Measurements from ENCODE around the gene PRODH. TPM values are rescaled to one million over a fixed set of nuclear protein-coding genes. Genes with fewer than 3 reads are reported as not detected.

PRODH gene
- total and polyA plus RNA-seq, 2 experiments from 2014 or later = 10.0 to 67.4 TPM

DNA sequence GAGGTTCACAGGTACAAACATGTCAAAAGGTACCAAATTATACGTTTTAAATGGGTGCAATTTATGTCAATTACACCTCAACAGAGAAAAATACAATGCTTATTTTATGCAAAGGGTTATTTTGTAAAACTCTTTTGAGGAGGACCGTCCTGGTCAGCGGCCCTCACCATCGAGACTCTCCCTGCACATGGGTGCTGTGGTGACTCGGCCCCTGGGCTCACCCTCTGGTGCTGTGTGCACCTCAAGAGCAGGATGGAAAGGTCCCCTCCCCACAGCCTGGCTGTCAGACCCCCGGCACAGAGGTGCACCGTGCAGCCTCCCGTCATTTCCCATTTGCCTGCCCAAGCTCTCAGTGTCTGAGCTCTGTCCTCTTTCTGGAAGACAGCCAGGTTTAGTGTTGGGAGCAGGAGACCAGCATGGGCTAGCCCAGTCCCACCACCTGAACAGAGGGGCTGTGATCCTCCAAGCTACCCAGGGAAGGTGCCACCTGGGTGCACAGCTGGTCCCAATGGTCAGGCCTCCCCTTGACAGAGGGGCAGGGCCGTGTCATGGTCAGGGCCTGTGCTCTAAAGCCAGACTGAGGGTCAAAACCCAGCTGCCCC, 41.8 kb upstream of the PRODH start:
- H3K4me3 ChIP-seq = no peak overlapping the region
- H3K36me3 ChIP-seq (ENCODE audit: insufficient read depth) = no peaks in the 10 kb centered on the region; the same call in 1 of the 2 replicates
- no peak for DNase-seq (ENCODE audit: low spot score)
- H3K79me2 ChIP-seq (replicated peaks; ENCODE audit: insufficient read depth) = 0 out of 2 replicates have a peak, but pooled peaks cover 4% of the 10 kb centered on the region
- no peak overlapping the region for H3K4me2 ChIP-seq
- H4K20me1 ChIP-seq (replicated peaks; ENCODE audit: insufficient read depth) = no peaks in the 10 kb centered on the region
- Mint-ChIP-seq H3K36me3 (ENCODE audit: low read depth) (peaks cover 14% of the 10 kb centered on the region), H3K4me1 (no peaks in the 10 kb centered on the region; the same call in 2 of the 3 replicates), H3K9me3 (peaks cover 22% of the 10 kb centered on the region), H3K27me3 (ENCODE audit: insufficient read depth, low read depth, poor library complexity) (peaks cover 7% of the 10 kb centered on the region), H3K27ac (no peak overlapping the region), H3K4me3 (no peak overlapping the region)
- H2AFZ ChIP-seq = no peak overlapping the region
- H3K9me2 ChIP-seq (ENCODE audit: insufficient read depth) = peaks cover 4% of the 10 kb centered on the region; the same call in 1 of the 2 replicates
- no peak for ATAC-seq
- H3F3A ChIP-seq (replicated peaks; ENCODE audit: low read depth) = no peaks in the 10 kb centered on the region
- no peak overlapping the region for H3K27ac ChIP-seq (ENCODE audit: low read depth)
- TF ChIP-seq POLR2AphosphoS5 (IDR thresholded peaks at IDR 0.05; ENCODE audit: low read depth) (no peak), EZH2phosphoT487 (IDR thresholded peaks at IDR 0.05; ENCODE audit: unreplicated experiment) (no peak), NANOG (IDR thresholded peaks at IDR 0.05; ENCODE audit: borderline replicate concordance) (no peak), JUNB (IDR thresholded peaks at IDR 0.05; ENCODE audit: unreplicated experiment) (no peak), STAT1 (IDR thresholded peaks at IDR 0.05; ENCODE audit: unreplicated experiment) (no peak), ZNF114 (CRISPR knock-in tag; IDR thresholded peaks at IDR 0.05) (no peak), ZNF331 (CRISPR knock-in tag; IDR thresholded peaks at IDR 0.05; ENCODE audit: low read depth) (no peak), EZH2 (IDR thresholded peaks at IDR 0.05; ENCODE audit: low read depth, unreplicated experiment) (no peak), CREB1 (CRISPR knock-in tag; IDR thresholded peaks at IDR 0.05; ENCODE audit: low read depth) (no peak)
- TF ChIP-seq, protein P1, sequence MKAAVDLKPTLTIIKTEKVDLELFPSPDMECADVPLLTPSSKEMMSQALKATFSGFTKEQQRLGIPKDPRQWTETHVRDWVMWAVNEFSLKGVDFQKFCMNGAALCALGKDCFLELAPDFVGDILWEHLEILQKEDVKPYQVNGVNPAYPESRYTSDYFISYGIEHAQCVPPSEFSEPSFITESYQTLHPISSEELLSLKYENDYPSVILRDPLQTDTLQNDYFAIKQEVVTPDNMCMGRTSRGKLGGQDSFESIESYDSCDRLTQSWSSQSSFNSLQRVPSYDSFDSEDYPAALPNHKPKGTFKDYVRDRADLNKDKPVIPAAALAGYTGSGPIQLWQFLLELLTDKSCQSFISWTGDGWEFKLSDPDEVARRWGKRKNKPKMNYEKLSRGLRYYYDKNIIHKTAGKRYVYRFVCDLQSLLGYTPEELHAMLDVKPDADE (IDR thresholded peaks at IDR 0.05) = no peak
- TF ChIP-seq, protein P2, sequence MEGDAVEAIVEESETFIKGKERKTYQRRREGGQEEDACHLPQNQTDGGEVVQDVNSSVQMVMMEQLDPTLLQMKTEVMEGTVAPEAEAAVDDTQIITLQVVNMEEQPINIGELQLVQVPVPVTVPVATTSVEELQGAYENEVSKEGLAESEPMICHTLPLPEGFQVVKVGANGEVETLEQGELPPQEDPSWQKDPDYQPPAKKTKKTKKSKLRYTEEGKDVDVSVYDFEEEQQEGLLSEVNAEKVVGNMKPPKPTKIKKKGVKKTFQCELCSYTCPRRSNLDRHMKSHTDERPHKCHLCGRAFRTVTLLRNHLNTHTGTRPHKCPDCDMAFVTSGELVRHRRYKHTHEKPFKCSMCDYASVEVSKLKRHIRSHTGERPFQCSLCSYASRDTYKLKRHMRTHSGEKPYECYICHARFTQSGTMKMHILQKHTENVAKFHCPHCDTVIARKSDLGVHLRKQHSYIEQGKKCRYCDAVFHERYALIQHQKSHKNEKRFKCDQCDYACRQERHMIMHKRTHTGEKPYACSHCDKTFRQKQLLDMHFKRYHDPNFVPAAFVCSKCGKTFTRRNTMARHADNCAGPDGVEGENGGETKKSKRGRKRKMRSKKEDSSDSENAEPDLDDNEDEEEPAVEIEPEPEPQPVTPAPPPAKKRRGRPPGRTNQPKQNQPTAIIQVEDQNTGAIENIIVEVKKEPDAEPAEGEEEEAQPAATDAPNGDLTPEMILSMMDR (conservative IDR thresholded peaks at IDR 0.05; ENCODE audit: low read depth in 2 of 2) = no peak
- TF ChIP-seq, protein P3, sequence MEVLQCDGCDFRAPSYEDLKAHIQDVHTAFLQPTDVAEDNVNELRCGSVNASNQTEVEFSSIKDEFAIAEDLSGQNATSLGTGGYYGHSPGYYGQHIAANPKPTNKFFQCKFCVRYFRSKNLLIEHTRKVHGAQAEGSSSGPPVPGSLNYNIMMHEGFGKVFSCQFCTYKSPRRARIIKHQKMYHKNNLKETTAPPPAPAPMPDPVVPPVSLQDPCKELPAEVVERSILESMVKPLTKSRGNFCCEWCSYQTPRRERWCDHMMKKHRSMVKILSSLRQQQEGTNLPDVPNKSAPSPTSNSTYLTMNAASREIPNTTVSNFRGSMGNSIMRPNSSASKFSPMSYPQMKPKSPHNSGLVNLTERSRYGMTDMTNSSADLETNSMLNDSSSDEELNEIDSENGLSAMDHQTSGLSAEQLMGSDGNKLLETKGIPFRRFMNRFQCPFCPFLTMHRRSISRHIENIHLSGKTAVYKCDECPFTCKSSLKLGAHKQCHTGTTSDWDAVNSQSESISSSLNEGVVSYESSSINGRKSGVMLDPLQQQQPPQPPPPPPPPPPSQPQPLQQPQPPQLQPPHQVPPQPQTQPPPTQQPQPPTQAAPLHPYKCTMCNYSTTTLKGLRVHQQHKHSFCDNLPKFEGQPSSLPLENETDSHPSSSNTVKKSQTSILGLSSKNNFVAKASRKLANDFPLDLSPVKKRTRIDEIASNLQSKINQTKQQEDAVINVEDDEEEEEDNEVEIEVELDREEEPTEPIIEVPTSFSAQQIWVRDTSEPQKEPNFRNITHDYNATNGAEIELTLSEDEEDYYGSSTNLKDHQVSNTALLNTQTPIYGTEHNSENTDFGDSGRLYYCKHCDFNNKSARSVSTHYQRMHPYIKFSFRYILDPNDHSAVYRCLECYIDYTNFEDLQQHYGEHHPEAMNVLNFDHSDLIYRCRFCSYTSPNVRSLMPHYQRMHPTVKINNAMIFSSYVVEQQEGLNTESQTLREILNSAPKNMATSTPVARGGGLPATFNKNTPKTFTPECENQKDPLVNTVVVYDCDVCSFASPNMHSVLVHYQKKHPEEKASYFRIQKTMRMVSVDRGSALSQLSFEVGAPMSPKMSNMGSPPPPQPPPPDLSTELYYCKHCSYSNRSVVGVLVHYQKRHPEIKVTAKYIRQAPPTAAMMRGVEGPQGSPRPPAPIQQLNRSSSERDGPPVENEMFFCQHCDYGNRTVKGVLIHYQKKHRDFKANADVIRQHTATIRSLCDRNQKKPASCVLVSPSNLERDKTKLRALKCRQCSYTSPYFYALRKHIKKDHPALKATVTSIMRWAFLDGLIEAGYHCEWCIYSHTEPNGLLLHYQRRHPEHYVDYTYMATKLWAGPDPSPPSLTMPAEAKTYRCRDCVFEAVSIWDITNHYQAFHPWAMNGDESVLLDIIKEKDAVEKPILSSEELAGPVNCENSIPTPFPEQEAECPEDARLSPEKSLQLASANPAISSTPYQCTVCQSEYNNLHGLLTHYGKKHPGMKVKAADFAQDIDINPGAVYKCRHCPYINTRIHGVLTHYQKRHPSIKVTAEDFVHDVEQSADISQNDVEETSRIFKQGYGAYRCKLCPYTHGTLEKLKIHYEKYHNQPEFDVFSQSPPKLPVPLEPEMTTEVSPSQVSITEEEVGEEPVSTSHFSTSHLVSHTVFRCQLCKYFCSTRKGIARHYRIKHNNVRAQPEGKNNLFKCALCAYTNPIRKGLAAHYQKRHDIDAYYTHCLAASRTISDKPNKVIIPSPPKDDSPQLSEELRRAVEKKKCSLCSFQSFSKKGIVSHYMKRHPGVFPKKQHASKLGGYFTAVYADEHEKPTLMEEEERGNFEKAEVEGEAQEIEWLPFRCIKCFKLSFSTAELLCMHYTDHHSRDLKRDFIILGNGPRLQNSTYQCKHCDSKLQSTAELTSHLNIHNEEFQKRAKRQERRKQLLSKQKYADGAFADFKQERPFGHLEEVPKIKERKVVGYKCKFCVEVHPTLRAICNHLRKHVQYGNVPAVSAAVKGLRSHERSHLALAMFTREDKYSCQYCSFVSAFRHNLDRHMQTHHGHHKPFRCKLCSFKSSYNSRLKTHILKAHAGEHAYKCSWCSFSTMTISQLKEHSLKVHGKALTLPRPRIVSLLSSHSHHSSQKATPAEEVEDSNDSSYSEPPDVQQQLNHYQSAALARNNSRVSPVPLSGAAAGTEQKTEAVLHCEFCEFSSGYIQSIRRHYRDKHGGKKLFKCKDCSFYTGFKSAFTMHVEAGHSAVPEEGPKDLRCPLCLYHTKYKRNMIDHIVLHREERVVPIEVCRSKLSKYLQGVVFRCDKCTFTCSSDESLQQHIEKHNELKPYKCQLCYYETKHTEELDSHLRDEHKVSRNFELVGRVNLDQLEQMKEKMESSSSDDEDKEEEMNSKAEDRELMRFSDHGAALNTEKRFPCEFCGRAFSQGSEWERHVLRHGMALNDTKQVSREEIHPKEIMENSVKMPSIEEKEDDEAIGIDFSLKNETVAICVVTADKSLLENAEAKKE (CRISPR knock-in tag; IDR thresholded peaks at IDR 0.05) = no peak
- TF ChIP-seq, protein P4, sequence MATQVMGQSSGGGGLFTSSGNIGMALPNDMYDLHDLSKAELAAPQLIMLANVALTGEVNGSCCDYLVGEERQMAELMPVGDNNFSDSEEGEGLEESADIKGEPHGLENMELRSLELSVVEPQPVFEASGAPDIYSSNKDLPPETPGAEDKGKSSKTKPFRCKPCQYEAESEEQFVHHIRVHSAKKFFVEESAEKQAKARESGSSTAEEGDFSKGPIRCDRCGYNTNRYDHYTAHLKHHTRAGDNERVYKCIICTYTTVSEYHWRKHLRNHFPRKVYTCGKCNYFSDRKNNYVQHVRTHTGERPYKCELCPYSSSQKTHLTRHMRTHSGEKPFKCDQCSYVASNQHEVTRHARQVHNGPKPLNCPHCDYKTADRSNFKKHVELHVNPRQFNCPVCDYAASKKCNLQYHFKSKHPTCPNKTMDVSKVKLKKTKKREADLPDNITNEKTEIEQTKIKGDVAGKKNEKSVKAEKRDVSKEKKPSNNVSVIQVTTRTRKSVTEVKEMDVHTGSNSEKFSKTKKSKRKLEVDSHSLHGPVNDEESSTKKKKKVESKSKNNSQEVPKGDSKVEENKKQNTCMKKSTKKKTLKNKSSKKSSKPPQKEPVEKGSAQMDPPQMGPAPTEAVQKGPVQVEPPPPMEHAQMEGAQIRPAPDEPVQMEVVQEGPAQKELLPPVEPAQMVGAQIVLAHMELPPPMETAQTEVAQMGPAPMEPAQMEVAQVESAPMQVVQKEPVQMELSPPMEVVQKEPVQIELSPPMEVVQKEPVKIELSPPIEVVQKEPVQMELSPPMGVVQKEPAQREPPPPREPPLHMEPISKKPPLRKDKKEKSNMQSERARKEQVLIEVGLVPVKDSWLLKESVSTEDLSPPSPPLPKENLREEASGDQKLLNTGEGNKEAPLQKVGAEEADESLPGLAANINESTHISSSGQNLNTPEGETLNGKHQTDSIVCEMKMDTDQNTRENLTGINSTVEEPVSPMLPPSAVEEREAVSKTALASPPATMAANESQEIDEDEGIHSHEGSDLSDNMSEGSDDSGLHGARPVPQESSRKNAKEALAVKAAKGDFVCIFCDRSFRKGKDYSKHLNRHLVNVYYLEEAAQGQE (IDR thresholded peaks at IDR 0.05; ENCODE audit: unreplicated experiment) = no peak
- no peaks in the 10 kb centered on the region for H3K4me1 ChIP-seq (ENCODE audit: insufficient read depth)
- no peaks in the 10 kb centered on the region for H3K27me3 ChIP-seq (ENCODE audit: insufficient read depth)

Measured in GM23338 (cell line).